HG02970 (cell line): ENCODE results near the gene CENPV.
"Not testable (repeated sequence)": the region's sequence is repeated elsewhere in the genome, so short reads cannot be mapped to it uniquely, and the experiment has no call there.

Experiments used
- ATAC-seq: cut with Tn5 transposase; IDR thresholded peaks from one replicate; pipeline ENCODE4 v1.9.1; 2021; ENCODE audit warnings: mild to moderate bottlenecking, moderate library complexity, moderate number of reproducible peaks; ENCODE audit not compliant: unreplicated experiment, low FRiP score

CENPV gene

GRCh38 chr17:16319969-16320368, 33.3 kb downstream of the CENPV start:
- no peak for ATAC-seq

- ATAC-seq: no peak
Observed at GRCh38 chr17:16314859-16315258, 38.4 kb downstream of the CENPV start.

GRCh38 chr17:16314189-16314588, 39.1 kb downstream of the CENPV start:
- ATAC-seq: no peak

- ATAC-seq: no peak
Observed at GRCh38 chr17:16313139-16314090, 39.9 kb downstream of the CENPV start.

GRCh38 chr17:16312061-16312460, 41.2 kb downstream of the CENPV start:
- not testable (repeated sequence) for ATAC-seq

- no peak for ATAC-seq
Observed at GRCh38 chr17:16306211-16306610, 47.1 kb downstream of the CENPV start.

- no peak for ATAC-seq
Observed at GRCh38 chr17:16304830-16305229, 48.4 kb downstream of the CENPV start.

GRCh38 chr17:16302856-16303255, 50.4 kb downstream of the CENPV start:
- no peak for ATAC-seq

GRCh38 chr17:16301963-16302855, 51.1 kb downstream of the CENPV start:
- no peak for ATAC-seq

- no peak for ATAC-seq
Observed at GRCh38 chr17:16300554-16300953, 52.7 kb downstream of the CENPV start.

- ATAC-seq: no peak
Observed at GRCh38 chr17:16298140-16298662, 55.1 kb downstream of the CENPV start.

GRCh38 chr17:16297367-16298139, 55.7 kb downstream of the CENPV start:
- ATAC-seq: no peak

- ATAC-seq: not testable (repeated sequence)
Observed at GRCh38 chr17:16296072-16296471, 57.2 kb downstream of the CENPV start.

- no peak for ATAC-seq
Observed at GRCh38 chr17:16294560-16294959, 58.7 kb downstream of the CENPV start.

GRCh38 chr17:16293931-16294330, 59.3 kb downstream of the CENPV start:
- no peak for ATAC-seq
